ENCODE data around the gene ILRUN.
"Not testable (repeated sequence)": the region's sequence is repeated elsewhere in the genome, so short reads cannot be mapped to it uniquely, and the experiment has no call there.

GRCh38 chr6:34712881-34713280 is 16.3 kb upstream of the ILRUN start:
- TF ChIP-seq CTCF (IDR thresholded peaks at IDR 0.05; ENCODE audit: low read depth, low read length); POLR2A (IDR thresholded peaks at IDR 0.05; ENCODE audit: extremely low read depth, insufficient read length); MAX (IDR thresholded peaks at IDR 0.05; ENCODE audit: low read depth, low read length): not testable (repeated sequence)

All from NB4 (cell line).